GM12873 (cell line): Measurements from ENCODE around the gene SLC25A19.

Experiments
- CTCF ChIP-seq: IDR thresholded peaks from 2 replicates; pipeline ENCODE4 v1.5.1; 2012; ENCODE audit warnings: low read depth, mild to moderate bottlenecking, moderate library complexity, low read length, control low read depth; ENCODE audit not compliant: insufficient read depth; ENCODE audit errors: missing control alignments

SLC25A19 gene

DNA sequence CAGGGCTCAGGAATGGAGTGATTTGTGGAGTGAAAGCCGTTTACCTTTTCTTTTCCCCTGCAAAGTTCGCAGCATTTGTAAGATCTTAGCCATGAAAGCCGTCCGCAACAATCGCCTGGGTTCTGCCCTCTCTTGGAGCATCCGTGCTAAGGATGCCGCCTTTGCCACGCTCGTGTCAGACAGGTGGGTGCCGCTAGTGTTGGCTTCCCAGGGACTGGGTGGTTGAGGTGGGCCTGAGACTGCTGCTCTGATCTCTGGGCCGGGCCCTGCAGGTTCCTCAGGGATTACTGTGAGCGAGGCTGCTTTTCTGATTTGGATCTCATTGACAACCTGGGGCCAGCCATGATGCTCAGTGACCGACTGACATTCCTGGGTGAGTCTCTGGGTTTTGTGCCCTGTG is 56.4 kb downstream of the SLC25A19 start:
- no peak for TF ChIP-seq CTCF

- TF ChIP-seq CTCF, result no peak
Measured at GRCh38 chr17:75231741-75232464, 57.3 kb downstream of the SLC25A19 start.

GRCh38 chr17:75231071-75231470 is 58.2 kb downstream of the SLC25A19 start:
- TF ChIP-seq CTCF, result no peak

DNA sequence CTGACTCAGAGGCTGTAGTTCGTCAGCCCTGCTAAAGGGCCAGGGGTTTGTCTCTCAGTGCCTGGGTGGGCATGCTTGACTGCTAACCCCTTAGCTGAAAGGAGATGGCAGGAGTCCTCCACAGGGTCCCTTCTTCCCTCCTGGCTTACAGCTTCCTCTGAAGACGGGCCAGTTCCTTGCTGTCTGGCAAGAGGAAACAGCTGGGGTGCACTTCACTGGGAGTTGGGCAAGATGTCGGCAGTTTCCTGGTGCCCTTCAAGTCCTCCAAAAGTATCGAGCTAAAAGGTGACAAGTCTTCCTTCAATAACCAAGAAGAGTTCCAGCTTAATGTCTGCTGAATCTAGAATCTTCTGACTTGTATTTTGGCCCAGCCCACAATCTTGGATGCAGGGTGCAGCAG is 60.4 kb downstream of the SLC25A19 start:
- no peak for TF ChIP-seq CTCF

- TF ChIP-seq CTCF, result no peak
Measured at GRCh38 chr17:75228305-75228704, 60.9 kb downstream of the SLC25A19 start.

DNA sequence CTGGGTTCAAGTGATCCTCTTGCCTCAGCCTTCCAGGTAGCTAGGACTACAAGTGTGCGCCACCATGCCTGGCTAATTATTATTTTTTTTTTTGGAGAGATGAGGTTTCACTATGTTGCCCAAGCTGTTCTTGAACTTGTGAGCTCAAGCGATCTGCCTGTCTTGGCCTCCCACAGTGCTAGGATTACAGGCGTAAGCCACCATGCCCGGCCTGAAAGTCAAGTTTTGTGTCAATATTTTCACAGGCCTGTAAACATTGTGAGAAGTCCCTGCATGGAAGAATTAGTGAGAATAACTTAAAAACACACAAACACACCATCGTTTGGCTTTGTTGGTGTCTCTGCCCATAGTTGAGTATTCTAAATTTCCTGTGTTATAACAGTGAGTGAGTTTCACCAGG is 61.5 kb downstream of the SLC25A19 start:
- no peak for TF ChIP-seq CTCF

DNA sequence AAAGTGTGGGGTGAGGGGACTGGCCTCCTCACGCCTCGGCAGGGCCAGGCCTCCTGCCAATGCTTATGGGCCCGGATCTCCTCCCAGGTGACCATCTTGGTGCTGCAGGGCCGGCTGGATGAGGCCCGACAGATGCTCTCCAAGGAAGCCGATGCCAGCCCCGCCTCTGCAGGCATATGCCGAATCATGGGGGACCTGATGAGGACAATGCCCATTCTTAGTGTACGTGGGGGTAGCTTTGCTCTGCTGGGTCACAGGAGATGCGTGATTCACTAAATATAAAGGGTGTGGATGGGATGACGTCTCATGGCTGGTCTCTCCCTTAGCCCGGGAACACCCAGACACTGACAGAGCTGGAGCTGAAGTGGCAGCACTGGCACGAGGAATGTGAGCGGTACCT is 64.2 kb downstream of the SLC25A19 start:
- TF ChIP-seq CTCF, result no peak
